Activated CD8-positive, alpha-beta memory T cell treated with anti-CD3 and anti-CD28 coated beads, Interleukin-2, amount 50 U/mL, for 1 hour (primary cell): Measurements from ENCODE around the gene TMEM35A.
"Not testable (repeated sequence)": the region's sequence is repeated elsewhere in the genome, so short reads cannot be mapped to it uniquely, and the experiment has no call there.

Source experiments
- DNase-seq: peaks from one replicate; pipeline ENCODE4 v3.0.0-alpha.2; 2020; ENCODE audit errors: extremely low read depth

The TMEM35A gene

GRCh38 chrX:101078716-101079598 lies at the start of gene TMEM35A:
Gene TMEM35A (plus strand): TSS chrX:101078879. CDS start chrX:101079003, 124 bp downstream.
- DNase-seq: no peak

- no peak for DNase-seq
Measured at GRCh38 chrX:101029665-101030064, 49.0 kb upstream of the TMEM35A start.

- no peak for DNase-seq
Measured at GRCh38 chrX:101037231-101037630, 41.4 kb upstream of the TMEM35A start.

- DNase-seq: no peak
Measured at GRCh38 chrX:101040197-101040596, 38.5 kb upstream of the TMEM35A start.

- no peak for DNase-seq
Measured at GRCh38 chrX:101051153-101051548, 27.5 kb upstream of the TMEM35A start.

- peak; percentile 40 for DNase-seq
Measured at GRCh38 chrX:101051549-101052302, 27.0 kb upstream of the TMEM35A start, which contains the start of gene TRMT2B. Gene TRMT2B (minus strand): TSS chrX:101052111. CDS start chrX:101042289, 9,822 bp downstream.

GRCh38 chrX:101056551-101056950 lies 22.1 kb upstream of the TMEM35A start:
- DNase-seq: not testable (repeated sequence)

- no peak for DNase-seq
Measured at GRCh38 chrX:101057093-101057714, 21.5 kb upstream of the TMEM35A start.

- DNase-seq: no peak
Measured at GRCh38 chrX:101062176-101062575, 16.5 kb upstream of the TMEM35A start.

- no peak for DNase-seq
Measured at GRCh38 chrX:101071582-101071981, 7.1 kb upstream of the TMEM35A start.

- DNase-seq: no peak
Measured at GRCh38 chrX:101079736-101080270, 1.1 kb downstream of the TMEM35A start.

- DNase-seq: no peak
Measured at GRCh38 chrX:101080326-101081124, 1.8 kb downstream of the TMEM35A start.

- DNase-seq: no peak
Measured at GRCh38 chrX:101081231-101081630, 2.6 kb downstream of the TMEM35A start.

- no peak for DNase-seq
Measured at GRCh38 chrX:101091817-101092216, 13.1 kb downstream of the TMEM35A start.

- DNase-seq: peak; percentile 76
Measured at GRCh38 chrX:101097546-101098453, 19.1 kb downstream of the TMEM35A start, which contains the start of gene CENPI. Gene CENPI (plus strand): TSS chrX:101098204. CDS start chrX:101101071, 2,867 bp downstream.

- DNase-seq: no peak
Measured at GRCh38 chrX:101108284-101108683, 29.6 kb downstream of the TMEM35A start.

GRCh38 chrX:101117701-101118100 lies 39.0 kb downstream of the TMEM35A start:
- no peak for DNase-seq

GRCh38 chrX:101136235-101136634 lies 57.6 kb downstream of the TMEM35A start:
- DNase-seq: no peak
